Upper lobe of left lung (tissue), 6 donors: ENCODE results near the gene STIM1. TPM values are rescaled to one million over a fixed set of nuclear protein-coding genes. Genes with fewer than 3 reads are reported as not detected.

Source experiments
- ATAC-seq, 2 donors: fragments of 200-7000 bp; cut with Tn5 transposase; one replicate each; pipeline ENCODE4 v1.9.1; 2022; ENCODE audit warnings: mild to moderate bottlenecking in 2 of 2, moderate library complexity in 2 of 2; ENCODE audit not compliant: low FRiP score in 2 of 2
- DNase-seq, 2 donors: peaks; one replicate each; pipeline ENCODE4 v3.0.0-alpha.2; 2019 to 2020
- H3K27ac ChIP-seq, 4 donors: fragments of 200-600 bp; sonication (generic); one replicate each; pipeline ENCODE4 v1.5.1; 2016 to 2019
- H3K27me3 ChIP-seq, 4 donors: fragments of 200-600 bp; sonication (generic); one replicate each; pipeline ENCODE4 v1.5.1; 2017 to 2019
- H3K36me3 ChIP-seq, 4 donors: fragments of 200-600 bp; sonication (generic); one replicate each; pipeline ENCODE4 v1.5.1; 2016 to 2019
- H3K4me1 ChIP-seq, 4 donors: fragments of 200-600 bp; sonication (generic); one replicate each; pipeline ENCODE4 v1.5.1; 2018 to 2019
- H3K4me3 ChIP-seq, 4 donors: fragments of 200-600 bp; sonication (generic); one replicate each; pipeline ENCODE4 v1.5.1; 2017 to 2019; ENCODE audit warnings: mild to moderate bottlenecking in 2 of 4, moderate library complexity in 1 of 4
- H3K9me3 ChIP-seq, 4 donors: fragments of 200-600 bp; sonication (generic); one replicate each; pipeline ENCODE4 v1.5.1; 2018 to 2019
- CTCF ChIP-seq, 6 experiments: fragments of 450-650 bp in 4 of 6; fragments of 200-600 bp in 2 of 6; sonication (generic) in 2 of 6; IDR thresholded peaks; one replicate each; pipeline ENCODE4 v1.5.1; 2016 to 2019; ENCODE audit warnings: antibody characterized with exemption in 6 of 6
- EP300 ChIP-seq, 4 donors: sonication (generic); formaldehyde crosslinking; IDR thresholded peaks; one replicate each; pipeline ENCODE4 v1.5.1; 2017; ENCODE audit warnings: antibody characterized with exemption in 4 of 4, control low read depth in 2 of 4
- POLR2A ChIP-seq, 4 donors: fragments of 450-650 bp; IDR thresholded peaks; one replicate each; pipeline ENCODE4 v1.5.1; 2016 to 2017; ENCODE audit warnings: antibody characterized with exemption in 4 of 4, mild to moderate bottlenecking in 2 of 4
- POLR2AphosphoS5 ChIP-seq, 2 donors: sonication (generic); formaldehyde crosslinking; IDR thresholded peaks; one replicate each; pipeline ENCODE4 v1.5.1; 2017; ENCODE audit warnings: antibody characterized with exemption in 2 of 2
- WGBS, 2 donors: methylation state at CpG; one replicate each; pipeline ENCODE4 v1.1.5; 2017 to 2018; 5-methylcytosine and 5-hydroxymethylcytosine counted together
- total RNA-seq, 6 donors: library from RNA; depleted of rRNA in 4 of 6; stranded (reverse); fragments of >200 nt in 4 of 6; gene quantifications; one replicate each; pipeline versions ENCODE4 v1.1.0 to v1.2.1, GENCODE V29; 2016 to 2021
- donor health status: DM: no; HTN: no; CAD: no; lungs with moderate emphysema.
- donor health status: DM: no; HTN: yes; CAD: no; lungs with severe emphysema.

STIM1 gene
- total RNA-seq, 6 donors from 2014 or later: 39.7 to 81.8 (median 56.5) TPM

GRCh38 chr11:3956038-3956437, 100.6 kb downstream of the STIM1 start:
- no peak overlapping the region for H3K4me3 ChIP-seq
- no peak for ATAC-seq
- 98 to 99% methylated on average over 2 of the region's 2 CpGs for WGBS, 2 donors
- no peak for TF ChIP-seq POLR2A (IDR thresholded peaks at IDR 0.05)
- no peak for TF ChIP-seq POLR2AphosphoS5 (IDR thresholded peaks at IDR 0.05)
- TF ChIP-seq CTCF (IDR thresholded peaks at IDR 0.05): no peak
- TF ChIP-seq EP300 (IDR thresholded peaks at IDR 0.05): no peak
- DNase-seq: no peak
- H3K27ac ChIP-seq: no peak overlapping the region
- no peaks in the 10 kb centered on the region for H3K36me3 ChIP-seq
- no peaks in the 10 kb centered on the region for H3K27me3 ChIP-seq
- H3K9me3 ChIP-seq: no peaks in the 10 kb centered on the region
- peaks cover 0 to 15% (median 9%) of the 10 kb centered on the region in 4 donors for H3K4me1 ChIP-seq

GRCh38 chr11:3956748-3957147, 101.3 kb downstream of the STIM1 start:
- DNase-seq: no peak
- Histone ChIP-seq H3K27ac (no peak overlapping the region), H3K9me3 (no peaks in the 10 kb centered on the region), H3K36me3 (no peaks in the 10 kb centered on the region), H3K4me1 (peaks cover 0 to 11% (median 2%) of the 10 kb centered on the region in 4 donors), H3K27me3 (no peaks in the 10 kb centered on the region), H3K4me3 (no peak overlapping the region)
- no peak for ATAC-seq
- TF ChIP-seq POLR2AphosphoS5 (IDR thresholded peaks at IDR 0.05) (no peak), EP300 (IDR thresholded peaks at IDR 0.05) (no peak), CTCF (IDR thresholded peaks at IDR 0.05) (no peak), POLR2A (IDR thresholded peaks at IDR 0.05) (no peak)
- WGBS, 2 donors: 97 to 98% methylated on average over 4 of the region's 4 CpGs

GRCh38 chr11:3957437-3957836, 102.0 kb downstream of the STIM1 start:
- DNase-seq: no peak
- H3K4me1 ChIP-seq: peaks cover 0 to 7% (median 2%) of the 10 kb centered on the region in 4 donors
- no peak overlapping the region for H3K27ac ChIP-seq
- no peak for ATAC-seq
- TF ChIP-seq POLR2AphosphoS5 (IDR thresholded peaks at IDR 0.05) (no peak), CTCF (IDR thresholded peaks at IDR 0.05) (no peak), EP300 (IDR thresholded peaks at IDR 0.05) (no peak), POLR2A (IDR thresholded peaks at IDR 0.05) (no peak)
- H3K9me3 ChIP-seq: no peaks in the 10 kb centered on the region
- no peaks in the 10 kb centered on the region for H3K36me3 ChIP-seq
- WGBS, 2 donors: 96 to 98% methylated on average over 3 of the region's 3 CpGs
- H3K27me3 ChIP-seq: no peaks in the 10 kb centered on the region
- H3K4me3 ChIP-seq: no peak overlapping the region

GRCh38 chr11:3958281-3958680, 102.8 kb downstream of the STIM1 start:
- Histone ChIP-seq H3K27ac (no peak overlapping the region), H3K9me3 (no peaks in the 10 kb centered on the region), H3K4me3 (no peak overlapping the region), H3K27me3 (no peaks in the 10 kb centered on the region), H3K4me1 (peaks cover 0 to 7% (median 0%) of the 10 kb centered on the region in 4 donors), H3K36me3 (no peaks in the 10 kb centered on the region)
- DNase-seq (no peak), ATAC-seq (no peak)
- 0 to 60% methylated on average over 1 to 2 of the region's 2 CpGs for WGBS, 2 donors
- TF ChIP-seq POLR2AphosphoS5 (IDR thresholded peaks at IDR 0.05) (no peak), CTCF (IDR thresholded peaks at IDR 0.05) (no peak), POLR2A (IDR thresholded peaks at IDR 0.05) (no peak), EP300 (IDR thresholded peaks at IDR 0.05) (no peak)
